GM12878 (cell line): ENCODE data around the gene CTIF. TPM values are rescaled to one million over a fixed set of nuclear protein-coding genes. Genes with fewer than 3 reads are reported as not detected.

Experiments used
- CHD1 ChIP-seq: IDR thresholded peaks from 2 replicates; pipeline ENCODE4 v1.6.1; 2012; ENCODE audit warnings: low read depth, low read length, improper control_type of control experiment
- IKZF2 ChIP-seq, 2 experiments: fragments of 450-650 bp; IDR thresholded peaks; 2 replicates each; pipeline ENCODE4 v1.6.1; 2017; ENCODE audit warnings: mild to moderate bottlenecking in 2 of 2, moderate library complexity in 2 of 2
- polyA plus RNA-seq, 11 experiments: library from polyadenylated mRNA; depleted of rRNA in 4 of 11; unstranded in 6 of 11; stranded (reverse) in 5 of 11; fragments of >200 nt; fragmentation: Nextera tagmentation in 4 of 11; fragmentation: Illumina TruSeq in 1 of 11; extraction: Ambion mirVana in 4 of 11; extraction: Trizol in 1 of 11; gene quantifications; 1 replicate in 1 of 11; 2 replicates in 10 of 11; pipeline versions ENCODE4 v1.2.1 to v1.2.3, GENCODE V29; 2011 to 2016; ENCODE audit warnings: inconsistent platforms in 2 of 11, missing spikeins in 2 of 11, low read depth in 1 of 11
- total RNA-seq, 4 experiments: library from RNA; depleted of rRNA in 3 of 4; stranded (reverse); fragments of >200 nt in 3 of 4; fragmentation: Illumina TruSeq in 1 of 4; extraction: Trizol in 1 of 4; gene quantifications; 2 replicates each; pipeline versions ENCODE4 v1.2.1 to v1.2.3, GENCODE V29; 2013 to 2021
- TF ChIP-seq, protein P1 (sequence below): fragments of 150-350 bp; IDR thresholded peaks from 2 replicates; pipeline ENCODE4 v1.6.1; 2016; ENCODE audit warnings: low read depth, low read length
- TF ChIP-seq, protein P2 (sequence below): fragments of 450-650 bp; IDR thresholded peaks from 2 replicates; pipeline ENCODE4 v1.6.1; 2016; ENCODE audit warnings: mild to moderate bottlenecking
- TF ChIP-seq, protein P3 (sequence below): fragments of 450-650 bp; IDR thresholded peaks from 2 replicates; pipeline ENCODE4 v1.6.1; 2017; ENCODE audit warnings: mild to moderate bottlenecking, low read depth, inconsistent platforms; ENCODE audit not compliant: poor library complexity, severe bottlenecking

The CTIF gene
- total and polyA plus RNA-seq, 10 of the 15 experiments (the other 5 are each of a cell fraction or from before 2014, with no cell fraction given): 0.06 to 11.6 (median 2.5) TPM

DNA sequence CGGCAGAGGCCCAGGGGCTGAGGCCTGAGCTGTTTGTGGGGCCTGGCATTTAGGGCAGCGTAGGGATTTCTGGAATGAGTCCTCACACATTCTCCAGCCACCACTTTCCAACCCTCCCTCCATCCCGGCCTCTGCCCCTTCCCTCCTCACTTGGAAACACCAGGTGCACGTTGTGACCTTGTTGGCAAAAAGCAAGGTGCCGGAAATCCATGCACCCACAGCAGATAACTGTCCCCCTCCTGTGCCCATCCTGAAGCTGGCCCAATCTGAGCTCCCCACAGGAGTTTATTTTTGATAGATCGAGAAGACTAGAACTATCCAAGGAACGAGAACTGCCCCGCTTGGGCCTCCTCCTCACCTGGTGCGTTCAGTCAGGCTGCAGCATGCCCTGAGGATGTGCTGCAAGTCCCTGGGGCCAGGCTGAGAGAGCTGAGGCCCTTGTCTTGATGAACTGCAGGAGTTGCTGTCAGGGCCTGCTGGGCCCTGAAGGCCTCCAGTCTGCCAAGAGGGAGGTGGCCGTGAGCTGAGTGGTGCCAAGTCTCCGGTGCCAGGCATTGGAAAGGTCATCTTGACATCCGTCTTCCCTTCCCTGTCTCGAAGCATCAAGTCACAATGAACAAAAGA lies 55.8 kb downstream of the CTIF start (continued):
- TF ChIP-seq, protein P1, sequence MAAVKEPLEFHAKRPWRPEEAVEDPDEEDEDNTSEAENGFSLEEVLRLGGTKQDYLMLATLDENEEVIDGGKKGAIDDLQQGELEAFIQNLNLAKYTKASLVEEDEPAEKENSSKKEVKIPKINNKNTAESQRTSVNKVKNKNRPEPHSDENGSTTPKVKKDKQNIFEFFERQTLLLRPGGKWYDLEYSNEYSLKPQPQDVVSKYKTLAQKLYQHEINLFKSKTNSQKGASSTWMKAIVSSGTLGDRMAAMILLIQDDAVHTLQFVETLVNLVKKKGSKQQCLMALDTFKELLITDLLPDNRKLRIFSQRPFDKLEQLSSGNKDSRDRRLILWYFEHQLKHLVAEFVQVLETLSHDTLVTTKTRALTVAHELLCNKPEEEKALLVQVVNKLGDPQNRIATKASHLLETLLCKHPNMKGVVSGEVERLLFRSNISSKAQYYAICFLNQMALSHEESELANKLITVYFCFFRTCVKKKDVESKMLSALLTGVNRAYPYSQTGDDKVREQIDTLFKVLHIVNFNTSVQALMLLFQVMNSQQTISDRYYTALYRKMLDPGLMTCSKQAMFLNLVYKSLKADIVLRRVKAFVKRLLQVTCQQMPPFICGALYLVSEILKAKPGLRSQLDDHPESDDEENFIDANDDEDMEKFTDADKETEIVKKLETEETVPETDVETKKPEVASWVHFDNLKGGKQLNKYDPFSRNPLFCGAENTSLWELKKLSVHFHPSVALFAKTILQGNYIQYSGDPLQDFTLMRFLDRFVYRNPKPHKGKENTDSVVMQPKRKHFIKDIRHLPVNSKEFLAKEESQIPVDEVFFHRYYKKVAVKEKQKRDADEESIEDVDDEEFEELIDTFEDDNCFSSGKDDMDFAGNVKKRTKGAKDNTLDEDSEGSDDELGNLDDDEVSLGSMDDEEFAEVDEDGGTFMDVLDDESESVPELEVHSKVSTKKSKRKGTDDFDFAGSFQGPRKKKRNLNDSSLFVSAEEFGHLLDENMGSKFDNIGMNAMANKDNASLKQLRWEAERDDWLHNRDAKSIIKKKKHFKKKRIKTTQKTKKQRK: no peak
- TF ChIP-seq CHD1: no peak
- TF ChIP-seq, protein P2, sequence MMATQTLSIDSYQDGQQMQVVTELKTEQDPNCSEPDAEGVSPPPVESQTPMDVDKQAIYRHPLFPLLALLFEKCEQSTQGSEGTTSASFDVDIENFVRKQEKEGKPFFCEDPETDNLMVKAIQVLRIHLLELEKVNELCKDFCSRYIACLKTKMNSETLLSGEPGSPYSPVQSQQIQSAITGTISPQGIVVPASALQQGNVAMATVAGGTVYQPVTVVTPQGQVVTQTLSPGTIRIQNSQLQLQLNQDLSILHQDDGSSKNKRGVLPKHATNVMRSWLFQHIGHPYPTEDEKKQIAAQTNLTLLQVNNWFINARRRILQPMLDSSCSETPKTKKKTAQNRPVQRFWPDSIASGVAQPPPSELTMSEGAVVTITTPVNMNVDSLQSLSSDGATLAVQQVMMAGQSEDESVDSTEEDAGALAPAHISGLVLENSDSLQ: no peak
- no peak for TF ChIP-seq IKZF2 (IDR thresholded peaks at IDR 0.05)
- TF ChIP-seq, protein P3, sequence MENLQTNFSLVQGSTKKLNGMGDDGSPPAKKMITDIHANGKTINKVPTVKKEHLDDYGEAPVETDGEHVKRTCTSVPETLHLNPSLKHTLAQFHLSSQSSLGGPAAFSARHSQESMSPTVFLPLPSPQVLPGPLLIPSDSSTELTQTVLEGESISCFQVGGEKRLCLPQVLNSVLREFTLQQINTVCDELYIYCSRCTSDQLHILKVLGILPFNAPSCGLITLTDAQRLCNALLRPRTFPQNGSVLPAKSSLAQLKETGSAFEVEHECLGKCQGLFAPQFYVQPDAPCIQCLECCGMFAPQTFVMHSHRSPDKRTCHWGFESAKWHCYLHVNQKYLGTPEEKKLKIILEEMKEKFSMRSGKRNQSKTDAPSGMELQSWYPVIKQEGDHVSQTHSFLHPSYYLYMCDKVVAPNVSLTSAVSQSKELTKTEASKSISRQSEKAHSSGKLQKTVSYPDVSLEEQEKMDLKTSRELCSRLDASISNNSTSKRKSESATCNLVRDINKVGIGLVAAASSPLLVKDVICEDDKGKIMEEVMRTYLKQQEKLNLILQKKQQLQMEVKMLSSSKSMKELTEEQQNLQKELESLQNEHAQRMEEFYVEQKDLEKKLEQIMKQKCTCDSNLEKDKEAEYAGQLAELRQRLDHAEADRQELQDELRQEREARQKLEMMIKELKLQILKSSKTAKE: no peak
